ENCODE data around the gene LINC01488. TPM values are rescaled to one million over a fixed set of nuclear protein-coding genes. Genes with fewer than 3 reads are reported as not detected.

The LINC01488 gene
- total and polyA plus RNA-seq, 2 of the 13 experiments (the other 11 are each of a cell fraction or from before 2014, with no cell fraction given) = 0.26 to 0.58 TPM

DNA sequence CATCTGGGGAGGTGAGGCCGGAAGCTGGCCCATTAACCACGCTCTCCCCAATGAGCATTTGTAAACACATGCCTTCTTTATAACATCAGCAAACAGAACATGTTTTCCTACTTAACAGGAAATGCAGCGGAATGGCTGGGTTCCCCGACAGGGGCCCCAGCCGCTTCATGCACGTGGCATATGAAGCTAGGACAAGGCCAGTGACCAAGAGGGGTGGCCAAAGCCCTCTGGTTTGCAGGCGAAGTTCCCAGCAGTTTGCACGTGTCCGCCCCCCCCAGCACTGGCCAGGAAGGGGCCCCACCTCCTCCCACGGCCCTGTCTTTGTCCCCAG lies 38.7 kb upstream of the LINC01488 start (continued):
- no peak for TF ChIP-seq NFE2 (CRISPR knock-in tag; IDR thresholded peaks at IDR 0.05)
- TF ChIP-seq NPAS2 (CRISPR knock-in tag; IDR thresholded peaks at IDR 0.05; ENCODE audit: borderline replicate concordance) = no peak
- TF ChIP-seq, protein P1, sequence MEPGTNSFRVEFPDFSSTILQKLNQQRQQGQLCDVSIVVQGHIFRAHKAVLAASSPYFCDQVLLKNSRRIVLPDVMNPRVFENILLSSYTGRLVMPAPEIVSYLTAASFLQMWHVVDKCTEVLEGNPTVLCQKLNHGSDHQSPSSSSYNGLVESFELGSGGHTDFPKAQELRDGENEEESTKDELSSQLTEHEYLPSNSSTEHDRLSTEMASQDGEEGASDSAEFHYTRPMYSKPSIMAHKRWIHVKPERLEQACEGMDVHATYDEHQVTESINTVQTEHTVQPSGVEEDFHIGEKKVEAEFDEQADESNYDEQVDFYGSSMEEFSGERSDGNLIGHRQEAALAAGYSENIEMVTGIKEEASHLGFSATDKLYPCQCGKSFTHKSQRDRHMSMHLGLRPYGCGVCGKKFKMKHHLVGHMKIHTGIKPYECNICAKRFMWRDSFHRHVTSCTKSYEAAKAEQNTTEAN (CRISPR knock-in tag; conservative IDR thresholded peaks at IDR 0.05) = peak; percentile 67; the same call in 1 of the 2 replicates
- peak; percentile 89 for TF ChIP-seq ZSCAN9 (CRISPR knock-in tag; IDR thresholded peaks at IDR 0.05; ENCODE audit: borderline replicate concordance)
- TF ChIP-seq, protein P2, sequence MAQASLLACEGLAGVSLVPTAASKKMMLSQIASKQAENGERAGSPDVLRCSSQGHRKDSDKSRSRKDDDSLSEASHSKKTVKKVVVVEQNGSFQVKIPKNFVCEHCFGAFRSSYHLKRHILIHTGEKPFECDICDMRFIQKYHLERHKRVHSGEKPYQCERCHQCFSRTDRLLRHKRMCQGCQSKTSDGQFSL (CRISPR knock-in tag; IDR thresholded peaks at IDR 0.05) = peak; percentile 97
- TF ChIP-seq RBM39 (IDR thresholded peaks at IDR 0.05; ENCODE audit: low read depth, low read length, poor library complexity, severe bottlenecking) = no peak
- TF ChIP-seq, protein P3, sequence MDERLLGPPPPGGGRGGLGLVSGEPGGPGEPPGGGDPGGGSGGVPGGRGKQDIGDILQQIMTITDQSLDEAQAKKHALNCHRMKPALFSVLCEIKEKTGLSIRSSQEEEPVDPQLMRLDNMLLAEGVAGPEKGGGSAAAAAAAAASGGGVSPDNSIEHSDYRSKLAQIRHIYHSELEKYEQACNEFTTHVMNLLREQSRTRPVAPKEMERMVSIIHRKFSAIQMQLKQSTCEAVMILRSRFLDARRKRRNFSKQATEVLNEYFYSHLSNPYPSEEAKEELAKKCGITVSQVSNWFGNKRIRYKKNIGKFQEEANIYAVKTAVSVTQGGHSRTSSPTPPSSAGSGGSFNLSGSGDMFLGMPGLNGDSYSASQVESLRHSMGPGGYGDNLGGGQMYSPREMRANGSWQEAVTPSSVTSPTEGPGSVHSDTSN (CRISPR knock-in tag; IDR thresholded peaks at IDR 0.05) = no peak
- TF ChIP-seq, protein P4, sequence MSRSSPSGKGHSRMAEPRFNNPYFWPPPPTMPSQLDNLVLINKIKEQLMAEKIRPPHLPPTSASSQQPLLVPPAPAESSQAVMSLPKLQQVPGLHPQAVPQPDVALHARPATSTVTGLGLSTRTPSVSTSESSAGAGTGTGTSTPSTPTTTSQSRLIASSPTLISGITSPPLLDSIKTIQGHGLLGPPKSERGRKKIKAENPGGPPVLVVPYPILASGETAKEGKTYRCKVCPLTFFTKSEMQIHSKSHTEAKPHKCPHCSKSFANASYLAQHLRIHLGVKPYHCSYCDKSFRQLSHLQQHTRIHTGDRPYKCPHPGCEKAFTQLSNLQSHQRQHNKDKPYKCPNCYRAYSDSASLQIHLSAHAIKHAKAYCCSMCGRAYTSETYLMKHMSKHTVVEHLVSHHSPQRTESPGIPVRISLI (CRISPR knock-in tag; IDR thresholded peaks at IDR 0.05; ENCODE audit: borderline replicate concordance) = no peak
- TF ChIP-seq CBFB (CRISPR knock-in tag; IDR thresholded peaks at IDR 0.05) = no peak
- TF ChIP-seq KDM5B (CRISPR knock-in tag; IDR thresholded peaks at IDR 0.05; ENCODE audit: borderline replicate concordance) = peak; percentile 46; the same call in 1 of the 2 replicates
- no peak for TF ChIP-seq MAF1 (CRISPR knock-in tag; IDR thresholded peaks at IDR 0.05; ENCODE audit: borderline replicate concordance)
- no peak for TF ChIP-seq ZNF451 (CRISPR knock-in tag; IDR thresholded peaks at IDR 0.05)
- TF ChIP-seq, protein P5, sequence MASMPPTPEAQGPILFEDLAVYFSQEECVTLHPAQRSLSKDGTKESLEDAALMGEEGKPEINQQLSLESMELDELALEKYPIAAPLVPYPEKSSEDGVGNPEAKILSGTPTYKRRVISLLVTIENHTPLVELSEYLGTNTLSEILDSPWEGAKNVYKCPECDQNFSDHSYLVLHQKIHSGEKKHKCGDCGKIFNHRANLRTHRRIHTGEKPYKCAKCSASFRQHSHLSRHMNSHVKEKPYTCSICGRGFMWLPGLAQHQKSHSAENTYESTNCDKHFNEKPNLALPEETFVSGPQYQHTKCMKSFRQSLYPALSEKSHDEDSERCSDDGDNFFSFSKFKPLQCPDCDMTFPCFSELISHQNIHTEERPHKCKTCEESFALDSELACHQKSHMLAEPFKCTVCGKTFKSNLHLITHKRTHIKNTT (CRISPR knock-in tag; IDR thresholded peaks at IDR 0.05) = no peak
- TF ChIP-seq, protein P6, sequence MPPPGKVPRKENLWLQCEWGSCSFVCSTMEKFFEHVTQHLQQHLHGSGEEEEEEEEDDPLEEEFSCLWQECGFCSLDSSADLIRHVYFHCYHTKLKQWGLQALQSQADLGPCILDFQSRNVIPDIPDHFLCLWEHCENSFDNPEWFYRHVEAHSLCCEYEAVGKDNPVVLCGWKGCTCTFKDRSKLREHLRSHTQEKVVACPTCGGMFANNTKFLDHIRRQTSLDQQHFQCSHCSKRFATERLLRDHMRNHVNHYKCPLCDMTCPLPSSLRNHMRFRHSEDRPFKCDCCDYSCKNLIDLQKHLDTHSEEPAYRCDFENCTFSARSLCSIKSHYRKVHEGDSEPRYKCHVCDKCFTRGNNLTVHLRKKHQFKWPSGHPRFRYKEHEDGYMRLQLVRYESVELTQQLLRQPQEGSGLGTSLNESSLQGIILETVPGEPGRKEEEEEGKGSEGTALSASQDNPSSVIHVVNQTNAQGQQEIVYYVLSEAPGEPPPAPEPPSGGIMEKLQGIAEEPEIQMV (CRISPR knock-in tag; IDR thresholded peaks at IDR 0.05; ENCODE audit: low read depth) = peak; percentile 66; the same call in 1 of the 2 replicates
- peak; percentile 30 for TF ChIP-seq FOXK1 (CRISPR knock-in tag; IDR thresholded peaks at IDR 0.05; ENCODE audit: borderline replicate concordance, low read depth)
- no peak for TF ChIP-seq SRF (IDR thresholded peaks at IDR 0.05; ENCODE audit: low read depth, low read length)
- no peak for TF ChIP-seq KAT2B (IDR thresholded peaks at IDR 0.05; ENCODE audit: borderline replicate concordance, low read depth, low read length)
- TF ChIP-seq ZNF234 (CRISPR knock-in tag; conservative IDR thresholded peaks at IDR 0.05) = peak; percentile 76; the same call in 1 of the 2 replicates
- TF ChIP-seq BHLHE40 (IDR thresholded peaks at IDR 0.05; ENCODE audit: low read length) = peak; percentile 93
- peak; percentile 91 for TF ChIP-seq SMAD3 (CRISPR knock-in tag; IDR thresholded peaks at IDR 0.05)
- TF ChIP-seq MXD4 (CRISPR knock-in tag; IDR thresholded peaks at IDR 0.05) = peak; percentile 57; the same call in 1 of the 2 replicates
- TF ChIP-seq CEBPB (IDR thresholded peaks at IDR 0.05; ENCODE audit: borderline replicate concordance, low read depth, low read length) = no peak
- peak; percentile 77; the same call in 1 of the 2 replicates for TF ChIP-seq ZNF709 (CRISPR knock-in tag; IDR thresholded peaks at IDR 0.05)
- TF ChIP-seq NR2F1 (CRISPR knock-in tag; IDR thresholded peaks at IDR 0.05) = peak in 1 of 2 experiments; percentile 29; a peak in 2 of 4 replicates
- TF ChIP-seq ZEB1 (IDR thresholded peaks at IDR 0.05; ENCODE audit: insufficient replicate concordance, low read depth) = no peak
